CD4-positive, alpha-beta T cell treated with Interleukin-15 for 1 hour (primary cell): ENCODE data around the gene RPL10.

Experiments used
- DNase-seq: peaks from one replicate; pipeline ENCODE4 v3.0.0-alpha.2; 2020

Gene RPL10

GRCh38 chrX:154363706-154364439, 34.3 kb upstream of the RPL10 start:
- DNase-seq: no peak

GRCh38 chrX:154365052-154365600, 33.1 kb upstream of the RPL10 start:
- DNase-seq: no peak

- no peak for DNase-seq
These were observed 32.0 kb upstream of the RPL10 start for GRCh38 chrX:154365997-154366665.

GRCh38 chrX:154366666-154367055, 31.5 kb upstream of the RPL10 start:
- DNase-seq: no peak

- no peak for DNase-seq
These were observed 30.5 kb upstream of the RPL10 start for GRCh38 chrX:154367474-154368308.

- DNase-seq: peak; percentile 98
These were observed 29.3 kb upstream of the RPL10 start for GRCh38 chrX:154368630-154369448.

- DNase-seq: peak; percentile 84
These were observed 28.5 kb upstream of the RPL10 start for GRCh38 chrX:154369449-154370299.

- DNase-seq: no peak
These were observed 27.7 kb upstream of the RPL10 start for GRCh38 chrX:154370300-154371016.

GRCh38 chrX:154371017-154371788, 27.0 kb upstream of the RPL10 start:
- DNase-seq: peak; percentile 95

GRCh38 chrX:154371789-154372300, 26.3 kb upstream of the RPL10 start:
- no peak for DNase-seq

GRCh38 chrX:154372612-154373022, 25.6 kb upstream of the RPL10 start:
- DNase-seq: peak; percentile 63

- no peak for DNase-seq
These were observed 24.6 kb upstream of the RPL10 start for GRCh38 chrX:154373340-154374306.

GRCh38 chrX:154374313-154375155, 23.6 kb upstream of the RPL10 start, which contains the start of gene FLNA:
Gene FLNA, minus strand, starts transcription at chrX:154374634. Its CDS starts 3,389 bp downstream, at chrX:154371245.
- DNase-seq: peak; percentile 41

- no peak for DNase-seq
These were observed 23.0 kb upstream of the RPL10 start for GRCh38 chrX:154375156-154375504.

GRCh38 chrX:154376774-154377173, 21.4 kb upstream of the RPL10 start:
- DNase-seq: no peak

- peak; percentile 40 for DNase-seq
These were observed 19.9 kb upstream of the RPL10 start for GRCh38 chrX:154378059-154378798.
